ENCODE data around the gene PPP1R11. TPM values are rescaled to one million over a fixed set of nuclear protein-coding genes. Genes with fewer than 3 reads are reported as not detected.

Gene PPP1R11
- total RNA-seq (2022) (35.5 and 35.6 TPM in 2 replicates), Bru-seq, nascent RNA (percentile 80 among the genes with signal in this experiment), BruChase-seq, experiment 1, labeled RNA remaining after a 2-hour chase (percentile 89 among the genes with signal in this experiment), BruChase-seq, experiment 2, labeled RNA remaining after a 6-hour chase (percentile 96 among the genes with signal in this experiment)
- long read RNA-seq, transcript PPP1R11-205 (3 exons, 1,731 nt), result major isoform, 94 of 105 reads
- long read RNA-seq, transcript PPP1R11-204 (4 exons, 1,689 nt), result minor isoform, 7 of 105 reads
- long read RNA-seq, partial matches to known transcripts, result 0 of 105 reads
- long read RNA-seq, other reads (novel, unspliced or antisense), result 3 of 105 reads

GRCh38 chr6:30066577-30067459 lies at the start of gene PPP1R11:
PPP1R11 (plus strand) TSS chr6:30067198; CDS start chr6:30067411, 213 bp downstream.
- H3K9me3 Mint-ChIP-seq (ENCODE audit: unreplicated experiment), result no peaks in the 10 kb centered on the region
- H3K4me3 Mint-ChIP-seq (ENCODE audit: unreplicated experiment), result peak within 1 kb of the TSS; percentile 78
- no peaks in the 10 kb centered on the region for H3K27me3 ChIP-seq (replicated peaks; ENCODE audit: control insufficient read depth, insufficient read depth, low read length)
- H3K4me1 Mint-ChIP-seq (ENCODE audit: low read depth, unreplicated experiment), result peaks cover 27% of the 10 kb centered on the region
- no peaks in the 10 kb centered on the region; the same call in 1 of the 2 replicates for H3K36me3 ChIP-seq (ENCODE audit: control insufficient read depth, insufficient read depth, low read length)
- intact Hi-C loops (cut with micrococcal nuclease; ENCODE audit: unreplicated experiment), result loop anchor here (2.0 kb wide), 1 partner anchor 34 kb away; no protein-coding TSS in a partner anchor
- peak within 1 kb of the TSS; percentile 95 for H3K27ac Mint-ChIP-seq (ENCODE audit: unreplicated experiment)
- H3K9me3 ChIP-seq, result no peaks in the 10 kb centered on the region
- DNase-seq, result peak; percentile 96 to 98
- peaks cover 9% of the 10 kb centered on the region for H3K36me3 Mint-ChIP-seq (ENCODE audit: insufficient read depth, unreplicated experiment)
- peaks cover 15% of the 10 kb centered on the region for H3K4me1 ChIP-seq
- ChIA-PET POLR2A (interaction anchor here (0.9 to 1.7 kb wide), 2 partner anchors 35 to 146 kb away, joined by 3 to 8 read pairs; partner anchors contain the start of gene TRIM26), CTCF (interaction anchor here (1.0 to 1.7 kb wide), 4 partner anchors 15 to 64 kb away, joined by 3 to 10 read pairs (median 4); no protein-coding TSS in a partner anchor)
- no TSS peak for BruUV-seq (replicated peaks)
- no peaks in the 10 kb centered on the region for H3K27me3 Mint-ChIP-seq (ENCODE audit: insufficient read depth, unreplicated experiment)
- peak within 1 kb of the TSS; percentile 44 for H3K4me3 ChIP-seq (ENCODE audit: low read depth, low read length)
- TF ChIP-seq CTCF (IDR thresholded peaks at IDR 0.05; ENCODE audit: insufficient read depth in 1 of 2, low read depth in 1 of 2, low read length in 1 of 2, severe bottlenecking in 1 of 2, unreplicated experiment in 1 of 2), result no peak

- Histone ChIP-seq H3K36me3 (ENCODE audit: control insufficient read depth, insufficient read depth, low read length) (no peaks in the 10 kb centered on the region), H3K27me3 (replicated peaks; ENCODE audit: control insufficient read depth, insufficient read depth, low read length) (no peaks in the 10 kb centered on the region), H3K9me3 (no peaks in the 10 kb centered on the region), H3K4me1 (no peaks in the 10 kb centered on the region), H3K4me3 (ENCODE audit: low read depth, low read length) (no peak overlapping the region)
- Mint-ChIP-seq H3K4me3 (ENCODE audit: unreplicated experiment) (no peak overlapping the region), H3K27ac (ENCODE audit: unreplicated experiment) (no peak overlapping the region), H3K27me3 (ENCODE audit: insufficient read depth, unreplicated experiment) (no peaks in the 10 kb centered on the region), H3K9me3 (ENCODE audit: unreplicated experiment) (no peaks in the 10 kb centered on the region), H3K36me3 (ENCODE audit: insufficient read depth, unreplicated experiment) (no peaks in the 10 kb centered on the region), H3K4me1 (ENCODE audit: low read depth, unreplicated experiment) (no peaks in the 10 kb centered on the region)
- no TSS peak for BruUV-seq (replicated peaks)
- DNase-seq, result no peak
- no peak for TF ChIP-seq CTCF (IDR thresholded peaks at IDR 0.05; ENCODE audit: insufficient read depth in 1 of 2, low read depth in 1 of 2, low read length in 1 of 2, severe bottlenecking in 1 of 2, unreplicated experiment in 1 of 2)
- CTCF ChIA-PET, result no interaction called here
- intact Hi-C loops (cut with micrococcal nuclease; ENCODE audit: unreplicated experiment), result loop anchor here (10.0 kb wide), 1 partner anchor 315 kb away; no protein-coding TSS in a partner anchor
- POLR2A ChIA-PET, result no interaction called here
Observed at GRCh38 chr6:30019819-30020218, 47.2 kb upstream of the PPP1R11 start.

GRCh38 chr6:30020626-30021025 lies 46.4 kb upstream of the PPP1R11 start:
- no peak overlapping the region for H3K4me3 ChIP-seq (ENCODE audit: low read depth, low read length)
- Mint-ChIP-seq H3K4me1 (ENCODE audit: low read depth, unreplicated experiment) (no peaks in the 10 kb centered on the region), H3K27me3 (ENCODE audit: insufficient read depth, unreplicated experiment) (no peaks in the 10 kb centered on the region), H3K36me3 (ENCODE audit: insufficient read depth, unreplicated experiment) (no peaks in the 10 kb centered on the region), H3K4me3 (ENCODE audit: unreplicated experiment) (no peak overlapping the region), H3K27ac (ENCODE audit: unreplicated experiment) (no peak overlapping the region), H3K9me3 (ENCODE audit: unreplicated experiment) (no peaks in the 10 kb centered on the region)
- intact Hi-C loops (cut with micrococcal nuclease; ENCODE audit: unreplicated experiment), result no loop called here
- BruUV-seq (replicated peaks), result no TSS peak
- no peaks in the 10 kb centered on the region for H3K9me3 ChIP-seq
- H3K4me1 ChIP-seq, result 0 out of 2 replicates have a peak, but pooled peaks cover 3% of the 10 kb centered on the region
- no peak for DNase-seq
- no peaks in the 10 kb centered on the region for H3K36me3 ChIP-seq (ENCODE audit: control insufficient read depth, insufficient read depth, low read length)
- ChIA-PET CTCF (no interaction called here), POLR2A (no interaction called here)
- H3K27me3 ChIP-seq (replicated peaks; ENCODE audit: control insufficient read depth, insufficient read depth, low read length), result no peaks in the 10 kb centered on the region
- no peak for TF ChIP-seq CTCF (IDR thresholded peaks at IDR 0.05; ENCODE audit: insufficient read depth in 1 of 2, low read depth in 1 of 2, low read length in 1 of 2, severe bottlenecking in 1 of 2, unreplicated experiment in 1 of 2)

Measured in Caco-2 (cell line).